Mesenteric fat pad (tissue), 1 donor: Measurements from ENCODE around the gene DPH7. TPM values are rescaled to one million over a fixed set of nuclear protein-coding genes. Genes with fewer than 3 reads are reported as not detected.
"Not testable (repeated sequence)": the region's sequence is repeated elsewhere in the genome, so short reads cannot be mapped to it uniquely, and the experiment has no call there.

Experiments
- DNase-seq: peaks from one replicate; pipeline ENCODE4 v3.0.0-alpha.2; 2020; ENCODE audit warnings: low spot score
- long read RNA-seq: library from polyadenylated mRNA; unstranded; transcript quantifications from one replicate; pipeline ENCODE4 v2.0.0, GENCODE V29; 2020
- total RNA-seq: library from RNA; stranded (reverse); fragmentation: NEBNext Ultra II Directional; extraction: Animal tissue kit (Norgen Biotek cat#: 25700); gene quantifications from one replicate; pipeline ENCODE4 v1.2.1, GENCODE V29; 2021
- donor health status: DM: yes; HTN: yes; CAD: no.

DPH7 gene
- total RNA-seq, result 17.6 TPM
- long read RNA-seq, transcript DPH7-201 (9 exons, 1,847 nt), result major isoform, 39 of 104 reads
- long read RNA-seq, partial matches to known transcripts, result 1 of 104 reads
- long read RNA-seq, other reads (novel, unspliced or antisense), result 64 of 104 reads

DNA sequence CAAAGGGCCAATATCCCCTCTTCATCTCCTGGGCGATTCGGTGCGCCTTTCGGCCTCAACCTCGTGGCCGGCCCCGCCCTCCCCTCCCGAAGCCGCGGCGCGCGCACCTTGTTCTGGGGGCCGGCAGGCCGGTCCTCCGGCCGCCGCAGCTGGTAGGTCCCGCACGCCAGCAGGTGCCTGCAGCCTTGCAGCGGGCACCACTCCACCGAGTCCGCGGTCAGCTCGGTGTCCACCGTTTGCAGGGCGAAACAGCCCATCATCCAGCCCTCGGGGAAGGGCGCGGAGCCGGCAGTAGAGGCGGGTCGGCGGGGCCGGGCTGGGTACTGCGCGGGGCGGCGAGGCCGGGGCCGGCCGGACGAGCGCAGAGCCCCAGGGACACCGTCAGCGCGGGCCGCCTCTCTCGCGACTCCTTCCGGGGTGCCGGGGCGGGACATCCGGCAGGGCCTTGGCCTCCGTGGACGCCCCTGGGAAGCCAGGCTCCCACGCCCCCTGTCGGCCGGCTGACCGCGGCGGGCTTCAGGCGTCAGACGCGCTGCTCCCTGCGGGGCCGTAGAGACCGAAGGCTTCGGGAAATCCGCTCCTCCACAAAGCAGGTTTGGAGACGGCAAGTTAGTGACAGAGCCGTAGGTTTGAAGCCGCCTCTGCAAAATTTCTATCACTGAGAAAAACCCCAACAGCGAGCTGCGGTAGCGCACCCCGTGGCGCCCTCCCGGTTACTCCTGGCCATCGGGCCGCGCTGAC lies at the start of gene DPH7:
DPH7 (minus strand) TSS at position 408 of the 741 bp plus-strand sequence; CDS start at position 260, 148 bp downstream.
- peak; percentile 99 for DNase-seq

DNA sequence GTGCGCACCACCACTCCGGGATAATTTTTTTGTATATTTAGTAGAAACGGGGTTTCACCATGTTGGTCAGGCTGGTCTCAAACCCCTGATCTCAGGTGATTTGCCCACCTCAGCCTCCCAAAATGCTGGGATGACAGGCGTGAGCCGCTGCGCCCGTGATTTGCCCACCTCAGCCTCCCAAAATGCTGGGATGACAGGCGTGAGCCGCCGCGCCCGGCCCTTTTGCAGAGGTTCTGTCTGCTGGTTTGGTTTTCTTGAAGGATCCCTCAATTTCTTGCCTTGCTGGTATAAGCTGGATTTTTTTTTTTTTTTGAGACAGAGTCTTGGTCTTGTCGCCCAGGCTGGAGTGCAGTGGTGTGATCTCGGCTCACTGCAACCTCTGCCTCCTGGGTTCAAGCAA lies 48.7 kb upstream of the DPH7 start:
- not testable (repeated sequence) for DNase-seq

DNA sequence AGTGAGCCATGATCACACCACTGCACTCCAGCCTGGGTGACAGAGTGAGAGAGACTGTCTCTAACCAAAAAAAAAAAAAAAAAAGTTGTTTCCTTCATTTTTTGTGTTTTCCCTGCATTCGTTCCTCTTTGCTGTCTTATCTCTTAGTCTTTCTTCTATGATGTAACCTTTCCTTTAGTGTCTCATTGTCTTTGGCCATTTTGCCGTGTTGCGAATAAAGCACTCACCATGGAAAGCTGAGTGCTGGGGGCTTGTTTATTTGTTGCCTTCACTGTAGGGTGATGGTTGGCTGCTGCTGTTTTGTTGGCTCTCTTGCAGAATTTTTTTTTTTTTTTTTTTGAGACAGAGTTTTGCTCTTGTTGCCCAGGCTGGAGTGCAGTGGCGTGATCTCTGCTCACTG lies 47.7 kb upstream of the DPH7 start:
- DNase-seq, result no peak

GRCh38 chr9:137622211-137622610 lies 43.5 kb upstream of the DPH7 start:
- not testable (repeated sequence) for DNase-seq

- no peak for DNase-seq
These were observed 42.5 kb upstream of the DPH7 start for GRCh38 chr9:137621131-137621757.

GRCh38 chr9:137620581-137620980 lies 41.9 kb upstream of the DPH7 start:
- DNase-seq, result no peak

DNA sequence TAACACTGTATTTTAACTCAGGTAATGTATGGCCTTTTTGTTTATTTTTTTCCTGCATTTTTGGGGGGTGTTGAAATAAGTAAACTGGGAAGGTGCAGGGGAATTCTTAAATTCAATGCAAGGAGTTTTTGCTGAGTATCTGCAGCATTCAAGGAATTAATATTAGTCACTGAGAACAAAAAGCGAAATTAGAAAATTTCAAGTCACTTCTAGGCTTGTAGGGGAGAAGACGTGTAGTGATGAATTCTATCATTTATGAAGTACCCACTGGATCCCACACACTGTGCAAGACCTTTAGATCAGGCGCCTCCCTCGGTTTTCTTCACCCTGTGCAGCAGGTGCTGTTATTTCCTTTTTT lies 41.3 kb upstream of the DPH7 start:
- DNase-seq, result no peak

GRCh38 chr9:137619240-137620047 lies 40.7 kb upstream of the DPH7 start:
- no peak for DNase-seq

DNA sequence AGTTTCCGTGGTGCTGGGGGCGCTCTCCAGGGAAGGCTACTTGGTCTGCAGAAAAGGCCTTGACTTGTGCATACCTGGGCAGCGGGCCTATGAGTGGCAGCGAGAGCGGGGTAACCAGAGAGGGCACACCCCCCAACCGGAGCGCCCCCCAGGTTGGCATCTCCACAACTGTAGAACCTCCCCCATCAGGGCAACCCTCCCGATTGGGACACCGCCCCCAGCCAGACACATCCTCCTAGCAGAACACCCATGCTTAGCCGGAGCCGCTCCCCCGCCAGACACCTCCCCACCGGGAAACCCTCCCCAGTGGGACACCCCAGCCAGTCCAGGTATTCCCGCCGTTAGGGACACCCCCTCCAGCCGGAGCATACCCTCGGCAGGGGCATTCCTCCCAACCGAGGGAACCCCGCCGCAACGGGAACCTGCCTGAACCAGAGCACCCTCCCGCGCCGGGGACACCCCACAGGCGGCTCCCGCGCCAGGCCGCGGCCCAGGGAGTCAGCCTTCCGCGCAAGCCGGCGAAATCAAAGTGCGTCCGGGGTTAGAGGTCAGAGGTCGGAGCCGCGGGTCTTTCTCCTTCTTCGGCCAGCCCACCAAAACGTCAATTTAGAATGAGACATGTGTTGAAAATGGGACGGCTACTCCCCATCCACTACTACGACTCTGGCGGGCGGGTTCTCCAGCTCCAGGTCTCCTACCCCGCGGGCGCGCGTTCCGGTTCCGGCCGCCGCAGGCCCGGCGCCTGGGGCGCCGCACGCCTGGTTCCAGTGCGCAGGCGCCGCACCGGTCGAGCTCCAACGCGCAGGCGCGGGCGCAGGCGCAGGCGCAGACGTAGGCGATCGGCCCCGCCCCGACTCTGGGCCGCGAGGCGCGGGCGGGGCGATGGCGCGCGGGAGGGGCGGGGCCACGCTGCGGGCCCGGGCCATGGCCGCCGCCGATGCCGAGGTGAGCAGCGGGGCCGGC lies 39.7 kb upstream of the DPH7 start, which contains the start of gene EHMT1:
EHMT1 (plus strand) TSS at position 901 of the 963 bp plus-strand sequence; CDS start at position 925, 24 bp downstream.
- DNase-seq, result peak; percentile 96

GRCh38 chr9:137615387-137615871 lies 36.7 kb upstream of the DPH7 start:
- no peak for DNase-seq

GRCh38 chr9:137614631-137615386 lies 36.1 kb upstream of the DPH7 start:
- DNase-seq, result no peak

DNA sequence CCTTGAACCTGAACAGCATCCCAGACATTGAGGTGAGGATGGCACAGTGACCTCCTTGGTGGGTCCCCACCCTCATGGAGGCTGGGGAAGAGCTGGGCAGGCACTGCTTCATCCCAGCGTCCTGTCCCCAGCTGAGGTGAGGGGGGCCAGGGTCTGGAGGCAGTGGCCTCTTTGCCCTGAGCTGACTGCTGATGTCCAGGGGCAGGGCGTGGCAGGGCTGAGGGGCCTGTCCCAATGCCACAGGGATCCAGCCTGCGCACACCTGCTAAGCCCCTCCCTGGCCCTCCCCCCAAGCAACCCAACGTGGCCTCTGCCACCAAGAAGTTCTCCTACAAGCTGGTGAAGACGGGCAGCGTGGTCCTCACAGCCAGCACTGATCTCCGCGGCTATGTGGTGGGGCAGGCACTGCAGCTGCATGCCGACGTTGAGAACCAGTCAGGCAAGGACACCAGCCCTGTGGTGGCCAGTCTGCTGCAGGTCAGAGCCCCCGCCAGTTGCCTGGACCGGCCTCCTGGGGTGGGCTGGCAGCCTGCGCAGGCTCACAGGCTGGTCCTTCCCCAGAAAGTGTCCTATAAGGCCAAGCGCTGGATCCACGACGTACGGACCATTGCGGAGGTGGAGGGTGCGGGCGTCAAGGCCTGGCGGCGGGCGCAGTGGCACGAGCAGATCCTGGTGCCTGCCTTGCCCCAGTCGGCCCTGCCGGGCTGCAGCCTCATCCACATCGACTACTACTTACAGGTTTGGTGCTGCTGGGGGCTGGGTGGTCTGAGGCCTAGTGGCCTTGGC lies 35.2 kb upstream of the DPH7 start:
- DNase-seq, result no peak

GRCh38 chr9:137613259-137613658 lies 34.5 kb upstream of the DPH7 start:
- no peak for DNase-seq

DNA sequence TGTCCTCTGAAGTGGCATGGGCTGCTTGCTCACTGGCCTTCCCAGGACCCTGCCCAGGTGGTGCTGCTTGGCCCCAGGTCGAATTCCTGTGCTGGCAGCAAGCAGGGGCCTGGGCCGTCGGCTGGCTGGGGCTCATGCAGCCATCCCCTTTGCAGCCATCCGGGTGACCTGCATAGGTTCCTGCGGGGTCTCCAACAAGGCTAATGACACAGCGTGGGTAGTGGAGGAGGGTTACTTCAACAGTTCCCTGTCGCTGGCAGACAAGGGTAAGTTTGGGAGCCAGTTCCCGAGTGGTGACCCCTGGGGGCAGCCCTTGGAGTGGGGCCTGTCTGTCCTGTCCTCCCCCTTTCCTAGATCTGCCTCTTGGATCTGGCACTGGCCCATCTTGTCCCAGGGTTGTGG lies 34.0 kb upstream of the DPH7 start:
- no peak for DNase-seq

GRCh38 chr9:137611623-137612609 lies 33.2 kb upstream of the DPH7 start:
- DNase-seq, result no peak

- DNase-seq, result no peak
These were observed 32.2 kb upstream of the DPH7 start for GRCh38 chr9:137610944-137611343.

- no peak for DNase-seq
These were observed 28.6 kb upstream of the DPH7 start for GRCh38 chr9:137607141-137607857.
